ENCODE results near the gene METTL21C.
A peak's percentile ranks its signal among the peaks of the same experiment; 100 is the strongest.

METTL21C gene

GRCh38 chr13:102703726-102704035 is 8.8 kb upstream of the METTL21C start:
- no peak overlapping the region for H2AFZ ChIP-seq (ENCODE audit: low read length)

GRCh38 chr13:102702965-102703725 is 8.3 kb upstream of the METTL21C start:
- H3K36me3 ChIP-seq (ENCODE audit: insufficient read depth, low read length): no peaks in the 10 kb centered on the region
- no peaks in the 10 kb centered on the region for H3F3A ChIP-seq (ENCODE audit: low read depth)
- H4K20me1 ChIP-seq (ENCODE audit: insufficient read depth, low read length, poor library complexity, severe bottlenecking): no peaks in the 10 kb centered on the region
- H3K4me2 ChIP-seq (ENCODE audit: low read depth, low read length, poor library complexity, severe bottlenecking): no peak overlapping the region
- TF ChIP-seq EZH2phosphoT487 (IDR thresholded peaks at IDR 0.05; ENCODE audit: borderline replicate concordance): no peak
- no peak for TF ChIP-seq CTCF (conservative IDR thresholded peaks at IDR 0.05; ENCODE audit: low read length)
- no peaks in the 10 kb centered on the region for H3K9me3 ChIP-seq (ENCODE audit: insufficient read depth, low read depth, low read length)
- no peaks in the 10 kb centered on the region for H3K4me1 ChIP-seq (ENCODE audit: insufficient read depth, low read length, poor library complexity, severe bottlenecking)
- H3K9ac ChIP-seq (ENCODE audit: low read depth, low read length, poor library complexity, severe bottlenecking): no peak overlapping the region
- no peaks in the 10 kb centered on the region for H3K79me2 ChIP-seq (ENCODE audit: insufficient read depth, low read length)
- H2AFZ ChIP-seq (ENCODE audit: low read length): 0 out of 2 replicates have a peak overlapping the region, but pooled peaks have one; percentile 26
- no peaks in the 10 kb centered on the region for H3K9me2 ChIP-seq (replicated peaks; ENCODE audit: low read depth, low read length)
- H3K27me3 ChIP-seq (ENCODE audit: insufficient read depth, low read length, poor library complexity, severe bottlenecking): no peaks in the 10 kb centered on the region
- H3K4me3 ChIP-seq (ENCODE audit: low read length, poor library complexity, severe bottlenecking): no peak overlapping the region

More at GRCh38 chr13:102703726-102704035, 8.8 kb upstream of the METTL21C start:
- Histone ChIP-seq H3K79me2 (ENCODE audit: insufficient read depth, low read length) (no peaks in the 10 kb centered on the region), H3K4me2 (ENCODE audit: low read depth, low read length, poor library complexity, severe bottlenecking) (no peak overlapping the region), H3K36me3 (ENCODE audit: insufficient read depth, low read length) (no peaks in the 10 kb centered on the region), H3K4me3 (ENCODE audit: low read length, poor library complexity, severe bottlenecking) (no peak overlapping the region), H4K20me1 (ENCODE audit: insufficient read depth, low read length, poor library complexity, severe bottlenecking) (no peaks in the 10 kb centered on the region), H3K9me2 (replicated peaks; ENCODE audit: low read depth, low read length) (no peaks in the 10 kb centered on the region), H3K9ac (ENCODE audit: low read depth, low read length, poor library complexity, severe bottlenecking) (no peak overlapping the region), H3K9me3 (ENCODE audit: insufficient read depth, low read depth, low read length) (no peaks in the 10 kb centered on the region), H3K27me3 (ENCODE audit: insufficient read depth, low read length, poor library complexity, severe bottlenecking) (no peaks in the 10 kb centered on the region), H3K4me1 (ENCODE audit: insufficient read depth, low read length, poor library complexity, severe bottlenecking) (no peaks in the 10 kb centered on the region), H3F3A (ENCODE audit: low read depth) (no peaks in the 10 kb centered on the region)
- TF ChIP-seq EZH2phosphoT487 (IDR thresholded peaks at IDR 0.05; ENCODE audit: borderline replicate concordance) (no peak), CTCF (conservative IDR thresholded peaks at IDR 0.05; ENCODE audit: low read length) (no peak)

- H3K9ac ChIP-seq (ENCODE audit: low read depth, low read length, poor library complexity, severe bottlenecking): no peak overlapping the region
- H3K36me3 ChIP-seq (ENCODE audit: insufficient read depth, low read length): no peaks in the 10 kb centered on the region
- no peaks in the 10 kb centered on the region for H3K79me2 ChIP-seq (ENCODE audit: insufficient read depth, low read length)
- no peaks in the 10 kb centered on the region for H3F3A ChIP-seq (ENCODE audit: low read depth)
- no peaks in the 10 kb centered on the region for H3K4me1 ChIP-seq (ENCODE audit: insufficient read depth, low read length, poor library complexity, severe bottlenecking)
- H3K27me3 ChIP-seq (ENCODE audit: insufficient read depth, low read length, poor library complexity, severe bottlenecking): no peaks in the 10 kb centered on the region
- no peak overlapping the region for H3K4me2 ChIP-seq (ENCODE audit: low read depth, low read length, poor library complexity, severe bottlenecking)
- no peaks in the 10 kb centered on the region for H3K9me2 ChIP-seq (replicated peaks; ENCODE audit: low read depth, low read length)
- TF ChIP-seq CTCF (conservative IDR thresholded peaks at IDR 0.05; ENCODE audit: low read length): no peak
- TF ChIP-seq EZH2phosphoT487 (IDR thresholded peaks at IDR 0.05; ENCODE audit: borderline replicate concordance): no peak
- no peak overlapping the region for H3K4me3 ChIP-seq (ENCODE audit: low read length, poor library complexity, severe bottlenecking)
- H4K20me1 ChIP-seq (ENCODE audit: insufficient read depth, low read length, poor library complexity, severe bottlenecking): no peaks in the 10 kb centered on the region
- no peaks in the 10 kb centered on the region for H3K9me3 ChIP-seq (ENCODE audit: insufficient read depth, low read depth, low read length)
- H2AFZ ChIP-seq (ENCODE audit: low read length): no peak overlapping the region
Observed at GRCh38 chr13:102701331-102701730, 6.5 kb upstream of the METTL21C start.
